NCI-H187 (cell line): ENCODE measurements around the gene OTOL1.

Experiments
- DNase-seq, 2 experiments: peaks; one replicate each; lab custom pipeline; 2025; lab: John Stamatoyannopoulos, UW

Gene OTOL1

DNA sequence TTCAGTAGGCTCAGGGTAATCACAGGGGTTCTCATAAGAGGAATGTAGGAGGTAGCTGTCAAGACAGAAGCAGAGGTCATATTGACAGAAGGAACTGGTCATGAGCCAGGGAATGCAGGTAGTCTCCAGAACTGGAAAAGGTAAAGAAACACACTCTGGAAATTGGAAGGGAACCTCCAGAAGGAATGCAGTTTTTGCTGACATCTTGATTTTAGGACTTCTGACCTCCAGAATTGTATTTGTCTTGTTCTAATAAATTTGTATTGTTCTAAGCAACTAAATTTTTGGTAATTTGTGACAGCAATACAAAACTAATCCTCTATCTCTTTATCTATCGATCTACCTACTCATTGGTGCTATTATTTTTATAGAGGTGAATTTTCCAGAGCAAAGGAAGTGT, 49.2 kb downstream of the OTOL1 start:
- no peak for DNase-seq

DNA sequence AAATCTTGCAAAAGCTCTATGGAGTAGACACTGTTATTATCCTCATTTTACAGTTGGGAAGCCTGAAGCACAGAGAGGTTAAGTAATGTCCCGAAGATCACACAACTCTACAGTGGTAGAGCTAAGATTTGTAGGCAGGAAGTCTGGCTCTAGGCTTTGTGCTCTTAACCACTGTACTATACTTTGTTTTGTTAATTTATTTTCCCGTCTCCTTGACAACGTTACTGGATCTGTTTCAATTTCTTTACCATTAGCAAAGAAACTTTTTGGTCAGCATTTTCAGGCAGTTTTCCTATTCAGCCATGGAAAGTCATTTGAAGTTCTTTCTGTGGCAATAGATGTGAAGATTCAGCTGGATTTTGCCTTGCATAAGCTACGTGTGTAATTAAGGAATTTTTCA, 51.7 kb downstream of the OTOL1 start:
- no peak for DNase-seq

- DNase-seq = no peak
Observed at GRCh38 chr3:161549261-161549660, 52.7 kb downstream of the OTOL1 start.

GRCh38 chr3:161550491-161551195, 54.0 kb downstream of the OTOL1 start:
- DNase-seq = no peak

DNA sequence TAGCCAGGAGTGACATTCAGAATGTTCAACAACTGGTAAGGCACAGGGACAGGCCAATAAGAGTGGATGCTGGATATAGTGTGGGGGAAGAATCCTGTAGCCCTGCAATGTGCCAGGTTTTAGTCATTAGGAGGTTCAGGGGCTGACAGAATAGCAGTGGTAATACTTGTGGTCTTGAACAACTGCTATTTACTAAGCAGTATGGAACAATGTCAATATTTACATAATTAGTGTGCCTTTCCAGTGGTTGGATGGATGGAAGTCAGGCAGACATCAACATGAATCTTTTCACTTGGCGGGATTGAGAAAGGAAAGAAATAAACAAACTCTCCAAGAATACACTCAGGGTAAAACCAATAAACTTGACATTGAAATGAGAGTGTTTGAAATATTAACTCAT, 55.1 kb downstream of the OTOL1 start:
- no peak for DNase-seq

- no peak for DNase-seq
Observed at GRCh38 chr3:161552984-161553560, 56.5 kb downstream of the OTOL1 start.
